Transverse colon (tissue), 4 donors: Measurements from ENCODE around the gene WDR5.

ENCODE experiments used
- EP300 ChIP-seq: sonication (generic); formaldehyde crosslinking; IDR thresholded peaks from one replicate; pipeline ENCODE4 v1.6.1; 2017; ENCODE audit warnings: antibody characterized with exemption, low read depth
- POLR2A ChIP-seq: fragments of 450-650 bp; IDR thresholded peaks from one replicate; pipeline ENCODE4 v1.6.1; 2016; ENCODE audit warnings: antibody characterized with exemption, mild to moderate bottlenecking, moderate library complexity
- POLR2AphosphoS5 ChIP-seq, 3 donors: sonication (generic); formaldehyde crosslinking; IDR thresholded peaks; one replicate each; pipeline ENCODE4 v1.6.1; 2016; ENCODE audit warnings: antibody characterized with exemption in 3 of 3
- TF ChIP-seq, protein P1 (sequence below), 5 experiments: fragments of 200-600 bp in 3 of 5; fragments of 450-650 bp in 2 of 5; sonication (generic) in 3 of 5; IDR thresholded peaks; 1 replicate in 2 of 5; 2 replicates in 3 of 5; pipeline ENCODE4 v1.5.1; 2016 to 2017; ENCODE audit warnings: antibody characterized with exemption in 5 of 5, inconsistent platforms in 3 of 5, mild to moderate bottlenecking in 2 of 5, moderate library complexity in 1 of 5

DNA sequence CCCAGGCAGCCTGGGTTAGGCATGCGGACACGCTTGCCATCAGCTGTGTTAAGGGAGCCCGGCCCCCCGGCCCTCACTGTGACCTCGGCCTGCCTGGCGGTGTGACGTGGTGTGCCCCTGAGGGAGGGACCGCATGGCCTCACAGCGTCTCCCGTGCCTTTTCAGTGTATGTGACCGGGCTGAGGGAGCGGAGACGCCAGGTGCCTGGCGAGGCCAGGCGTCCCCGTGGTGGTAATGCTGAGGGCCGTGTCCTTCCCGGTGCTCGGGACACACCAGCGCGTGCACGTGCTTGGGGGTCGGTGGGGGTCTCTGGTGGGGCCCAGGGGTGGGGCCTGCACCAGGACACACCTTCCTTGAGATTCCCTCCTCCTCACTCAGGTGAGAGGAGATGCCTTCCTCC, 17.6 kb downstream of the WDR5 start:
- TF ChIP-seq, protein P1, sequence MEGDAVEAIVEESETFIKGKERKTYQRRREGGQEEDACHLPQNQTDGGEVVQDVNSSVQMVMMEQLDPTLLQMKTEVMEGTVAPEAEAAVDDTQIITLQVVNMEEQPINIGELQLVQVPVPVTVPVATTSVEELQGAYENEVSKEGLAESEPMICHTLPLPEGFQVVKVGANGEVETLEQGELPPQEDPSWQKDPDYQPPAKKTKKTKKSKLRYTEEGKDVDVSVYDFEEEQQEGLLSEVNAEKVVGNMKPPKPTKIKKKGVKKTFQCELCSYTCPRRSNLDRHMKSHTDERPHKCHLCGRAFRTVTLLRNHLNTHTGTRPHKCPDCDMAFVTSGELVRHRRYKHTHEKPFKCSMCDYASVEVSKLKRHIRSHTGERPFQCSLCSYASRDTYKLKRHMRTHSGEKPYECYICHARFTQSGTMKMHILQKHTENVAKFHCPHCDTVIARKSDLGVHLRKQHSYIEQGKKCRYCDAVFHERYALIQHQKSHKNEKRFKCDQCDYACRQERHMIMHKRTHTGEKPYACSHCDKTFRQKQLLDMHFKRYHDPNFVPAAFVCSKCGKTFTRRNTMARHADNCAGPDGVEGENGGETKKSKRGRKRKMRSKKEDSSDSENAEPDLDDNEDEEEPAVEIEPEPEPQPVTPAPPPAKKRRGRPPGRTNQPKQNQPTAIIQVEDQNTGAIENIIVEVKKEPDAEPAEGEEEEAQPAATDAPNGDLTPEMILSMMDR (IDR thresholded peaks at IDR 0.05): no peak
- no peak for TF ChIP-seq POLR2AphosphoS5 (IDR thresholded peaks at IDR 0.05)
- no peak for TF ChIP-seq POLR2A
- no peak for TF ChIP-seq EP300
